Endothelial cell of umbilical vein (primary cell): Measurements from ENCODE around the gene ARFGAP3. TPM values are rescaled to one million over a fixed set of nuclear protein-coding genes. Genes with fewer than 3 reads are reported as not detected.

Experiments
- BruUV-seq: library from RNA; stranded (reverse); fragments of 400-500 nt; replicated peaks from 2 replicates; lab custom pipeline; 2021; lab: Mats Ljungman, UMichigan
- CTCF ChIA-PET: fragments of 300-600, 350-600 bp; sonication (Branson Sonifier 250); formaldehyde crosslinking; loops from one replicate; lab custom pipeline; 2021; ENCODE audit warnings: antibody characterized with exemption, inconsistent platforms; lab: Charles Lee
- POLR2A ChIA-PET: fragments of 300-600, 350-600 bp; sonication (Branson Sonifier 250); formaldehyde crosslinking; loops from one replicate; lab custom pipeline; 2021; ENCODE audit warnings: antibody characterized with exemption, inconsistent platforms; lab: Charles Lee
- DNase-seq: peaks from one replicate; pipeline ENCODE4 v3.0.0-alpha.2; 2011; ENCODE audit warnings: low read depth, low spot score
- FAIRE-seq: peaks from 2 replicates; lab custom pipeline; 2011; peaks lifted over from hg19 to GRCh38; lab: Jason Lieb, UNC
- H2AFZ ChIP-seq: 2 replicates; pipeline ENCODE4 v1.6.0; 2012; ENCODE audit warnings: low read depth, low read length, control low read depth, inconsistent platforms
- H3K27ac ChIP-seq: 2 replicates; pipeline ENCODE4 v1.5.1; 2011; ENCODE audit warnings: low read depth, mild to moderate bottlenecking, control low read depth, low read length, moderate library complexity; ENCODE audit not compliant: insufficient read depth
- H3K27me3 ChIP-seq, 2 experiments: 2 replicates each; pipeline versions ENCODE4 v1.6.0 to v1.6.1; 2011; ENCODE audit warnings: low read length in 2 of 2, mixed read lengths in 1 of 2; ENCODE audit not compliant: control insufficient read depth in 2 of 2, insufficient read depth in 2 of 2
- H3K36me3 ChIP-seq, 2 experiments: 2 replicates in 1 of 2; 3 replicates in 1 of 2; pipeline ENCODE4 v1.5.1; 2011; ENCODE audit warnings: low read length in 2 of 2, mild to moderate bottlenecking in 1 of 2, moderate library complexity in 1 of 2; ENCODE audit not compliant: control insufficient read depth in 2 of 2, insufficient read depth in 2 of 2; ENCODE audit errors: extremely low read depth in 1 of 2
- H3K4me1 ChIP-seq: 3 replicates; pipeline ENCODE4 v1.5.1; 2011; ENCODE audit warnings: mild to moderate bottlenecking, low read length; ENCODE audit not compliant: control insufficient read depth, insufficient read depth; ENCODE audit errors: extremely low read depth
- H3K4me2 ChIP-seq: 2 replicates; pipeline ENCODE4 v1.6.1; 2011; ENCODE audit warnings: low read length, control low read depth, mixed read lengths; ENCODE audit not compliant: insufficient read depth
- H3K4me3 ChIP-seq, 3 experiments: fragments of 200-600 bp in 1 of 3; sonication (generic), shearing (Covaris generic) in 1 of 3; replicated peaks in 1 of 3; 2 replicates each; pipeline ENCODE4 v1.5.1; 2011 to 2016; ENCODE audit warnings: control low read depth in 3 of 3, low read length in 3 of 3, mild to moderate bottlenecking in 2 of 3, inconsistent platforms in 1 of 3, low read depth in 1 of 3, moderate library complexity in 1 of 3; ENCODE audit not compliant: insufficient read depth in 1 of 3
- H3K79me2 ChIP-seq: 2 replicates; pipeline ENCODE4 v1.6.0; 2012; ENCODE audit warnings: low read length, inconsistent platforms; ENCODE audit not compliant: control insufficient read depth, insufficient read depth
- H3K9ac ChIP-seq: replicated peaks from 2 replicates; pipeline ENCODE3; 2011; ENCODE audit warnings: low read length, control low read depth; ENCODE audit not compliant: insufficient read depth; ENCODE audit errors: extremely low read depth
- H3K9me1 ChIP-seq: replicated peaks from 3 replicates; pipeline ENCODE4 v1.6.0; 2011; ENCODE audit warnings: mild to moderate bottlenecking, low read length; ENCODE audit not compliant: control insufficient read depth, insufficient read depth; ENCODE audit errors: extremely low read depth
- H3K9me3 ChIP-seq: replicated peaks from 2 replicates; pipeline ENCODE4 v1.5.1; 2012; ENCODE audit warnings: low read length, inconsistent platforms; ENCODE audit not compliant: control insufficient read depth, insufficient read depth
- H4K20me1 ChIP-seq: replicated peaks from 2 replicates; pipeline ENCODE3; 2011; ENCODE audit warnings: mild to moderate bottlenecking, low read length; ENCODE audit not compliant: control insufficient read depth, insufficient read depth; ENCODE audit errors: extremely low read depth
- CTCF ChIP-seq, 2 donors: IDR thresholded peaks; 1 replicate in 1 of 2; 2 replicates in 1 of 2; pipeline ENCODE4 v1.5.1; 2011; ENCODE audit warnings: low read length in 2 of 2, mild to moderate bottlenecking in 2 of 2, moderate library complexity in 2 of 2, control low read depth in 1 of 2, inconsistent platforms in 1 of 2, low read depth in 1 of 2; ENCODE audit not compliant: insufficient read depth in 1 of 2; ENCODE audit errors: extremely low read depth in 1 of 2
- EZH2 ChIP-seq: IDR thresholded peaks from 2 replicates; pipeline ENCODE4 v1.6.1; 2012; ENCODE audit warnings: borderline replicate concordance, low read depth, mild to moderate bottlenecking, moderate library complexity, low read length, inconsistent platforms; ENCODE audit not compliant: severe bottlenecking
- FOS ChIP-seq: IDR thresholded peaks from 2 replicates; pipeline ENCODE4 v1.6.1; 2011; ENCODE audit warnings: mild to moderate bottlenecking, low read length, moderate library complexity, borderline replicate concordance; ENCODE audit not compliant: insufficient read depth
- GATA2 ChIP-seq: IDR thresholded peaks from 2 replicates; pipeline ENCODE4 v1.7.0; 2011; ENCODE audit warnings: low read depth, mild to moderate bottlenecking, moderate library complexity, mixed read lengths, low read length; ENCODE audit not compliant: insufficient read length, insufficient read depth
- JUN ChIP-seq: IDR thresholded peaks from 2 replicates; pipeline ENCODE4 v1.6.1; 2011; ENCODE audit warnings: borderline replicate concordance, low read depth; ENCODE audit not compliant: insufficient read length, insufficient read depth
- MAX ChIP-seq: IDR thresholded peaks from 2 replicates; pipeline ENCODE4 v1.6.1; 2011; ENCODE audit not compliant: insufficient read depth, insufficient read length
- MYC ChIP-seq: IDR thresholded peaks from one replicate; pipeline ENCODE4 v1.6.1; 2011; ENCODE audit warnings: mild to moderate bottlenecking, low read depth, low read length
- POLR2A ChIP-seq: IDR thresholded peaks from 2 replicates; pipeline ENCODE4 v1.6.1; 2012; ENCODE audit warnings: low read depth, mild to moderate bottlenecking, control low read depth, low read length
- POLR2AphosphoS5 ChIP-seq: IDR thresholded peaks from 2 replicates; pipeline ENCODE4 v1.6.1; 2012; ENCODE audit warnings: low read depth, mild to moderate bottlenecking, control low read depth, low read length, moderate library complexity; ENCODE audit not compliant: insufficient read depth
- dilution Hi-C: fragments of 300-500 bp; cut with MboI; formaldehyde crosslinking; loops from one replicate; pipeline ENCODE4 v1.15.0; 2019; ENCODE audit warnings: low sequenced_read_pairs; ENCODE audit not compliant: extremely low pct_ligation_motif_present
- intact Hi-C: fragments of 100-400 bp; cut with micrococcal nuclease; formaldehyde crosslinking; loops from one replicate; pipeline ENCODE4 v1.10.0; 2022
- polyA plus RNA-seq, 4 experiments: library from polyadenylated mRNA; depleted of rRNA in 3 of 4; stranded (reverse) in 3 of 4; unstranded in 1 of 4; fragments of >200 nt; gene quantifications; 2 replicates each; pipeline versions ENCODE4 v1.2.1 to v1.2.3, GENCODE V29; 2011 to 2012; ENCODE audit warnings: missing spikeins in 1 of 4
- total RNA-seq: library from RNA; stranded (reverse); gene quantifications from 2 replicates; pipeline ENCODE4 v1.2.3, GENCODE V29; 2021

ARFGAP3 gene
- total and polyA plus RNA-seq, 2 donors (not counting 3 experiments of a cell fraction or from before 2014, with no cell fraction given) = 29.1 to 33.4 TPM

GRCh38 chr22:42869463-42869862, 12.4 kb upstream of the ARFGAP3 start:
- Histone ChIP-seq H3K4me1 (no peaks in the 10 kb centered on the region), H2AFZ (no peak overlapping the region), H3K9me3 (no peaks in the 10 kb centered on the region), H3K9me1 (no peaks in the 10 kb centered on the region), H3K9ac (no peak overlapping the region), H3K4me3 (no peak overlapping the region), H4K20me1 (no peaks in the 10 kb centered on the region), H3K4me2 (no peak overlapping the region), H3K36me3 (peaks cover 0 to 13% of the 10 kb centered on the region in 2 experiments), H3K27me3 (no peaks in the 10 kb centered on the region), H3K27ac (no peak overlapping the region), H3K79me2 (no peaks in the 10 kb centered on the region)
- POLR2A ChIA-PET = no interaction called here
- CTCF ChIA-PET = interaction anchor here (2.6 kb wide), 1 partner anchor 164 kb away, joined by 36 read pairs; no protein-coding TSS in a partner anchor
- dilution Hi-C loops (no loop called here), intact Hi-C loops (loop anchor here (5.0 kb wide), 1 partner anchor 218 kb away; the partner anchor contains the start of gene TTLL1)
- BruUV-seq = no TSS peak
- no peak for DNase-seq
- TF ChIP-seq GATA2 = no peak
- TF ChIP-seq FOS = no peak
- no peak for TF ChIP-seq POLR2AphosphoS5
- TF ChIP-seq MYC = no peak
- no peak for TF ChIP-seq POLR2A
- no peak for TF ChIP-seq MAX
- no peak for TF ChIP-seq CTCF (IDR thresholded peaks at IDR 0.05; ENCODE audit: extremely low read depth in 1 of 2, insufficient read depth in 1 of 2, low read depth in 1 of 2, low read length in 2 of 2)
- TF ChIP-seq EZH2 = no peak
- TF ChIP-seq JUN = no peak
- no peak for FAIRE-seq
